HCT116 (cell line): Measurements from ENCODE around the gene CYB5B. TPM values are rescaled to one million over a fixed set of nuclear protein-coding genes. Genes with fewer than 3 reads are reported as not detected.
A peak's percentile ranks its signal among the peaks of the same experiment; 100 is the strongest.

Experiments used
- ATAC-seq: fragments of 200-7000 bp; cut with Tn5 transposase; 2 replicates; pipeline ENCODE4 v1.9.1; 2020; ENCODE audit warnings: mild to moderate bottlenecking, moderate library complexity
- BruUV-seq: library from RNA; stranded (reverse); fragments of 400-500 nt; replicated peaks from 2 replicates; lab custom pipeline; 2021; lab: Mats Ljungman, UMichigan
- CTCF ChIA-PET: fragments of 300-600 bp; sonication (Branson Sonifier 250); formaldehyde crosslinking; loops from one replicate; lab custom pipeline; 2021; ENCODE audit warnings: antibody characterized with exemption; lab: Charles Lee
- POLR2A ChIA-PET: fragments of 300-600, 350-600 bp; sonication (Branson Sonifier 250); formaldehyde crosslinking; loops from one replicate; lab custom pipeline; 2021; ENCODE audit warnings: antibody characterized with exemption; lab: Charles Lee
- RAD21 ChIA-PET, 2 experiments: fragments of 300-600 bp; sonication (Branson Sonifier 250); formaldehyde crosslinking; loops; one replicate each; lab custom pipeline; 2023; ENCODE audit warnings: low total read pairs in 2 of 2; ENCODE audit not compliant: uncharacterized antibody in 2 of 2, unreplicated experiment in 2 of 2, low non-redundant PET in 1 of 2; lab: Charles Lee
- DNase-seq: peaks from one replicate; pipeline ENCODE4 v3.0.0-alpha.2; 2010; ENCODE audit warnings: low read depth, low spot score
- H2AFZ ChIP-seq: fragments of 200-600 bp; shearing (Covaris generic), sonication (generic); 2 replicates; pipeline ENCODE4 v1.6.1; 2017; ENCODE audit warnings: low read depth, mixed run types, mixed read lengths, antibody characterized with exemption, low read length; ENCODE audit not compliant: poor library complexity, severe bottlenecking
- H3K27ac ChIP-seq: 2 replicates; pipeline ENCODE4 v1.5.1; 2012; ENCODE audit warnings: low read depth, low read length
- H3K27me3 ChIP-seq: fragments of 200-600 bp; sonication (generic); 2 replicates; pipeline ENCODE4 v1.6.1; 2016; ENCODE audit warnings: mixed run types, low read length, mixed read lengths; ENCODE audit not compliant: insufficient read depth
- H3K36me3 ChIP-seq, 2 experiments: fragments of 200-500 bp in 1 of 2; fragments of 200-600 bp in 1 of 2; sonication (Bioruptor generic) in 1 of 2; sonication (generic) in 1 of 2; 2 replicates each; pipeline versions ENCODE4 v1.5.1 to v1.6.1; 2014 to 2016; ENCODE audit warnings: low read length in 2 of 2, inconsistent platforms in 1 of 2, mixed read lengths in 1 of 2, mixed run types in 1 of 2; ENCODE audit not compliant: insufficient read depth in 2 of 2, control insufficient read depth in 1 of 2
- H3K4me1 ChIP-seq, 2 experiments: fragments of 200-600 bp in 1 of 2; sonication (generic) in 1 of 2; 2 replicates each; pipeline versions ENCODE4 v1.5.1 to v1.6.1; 2012 to 2017; ENCODE audit warnings: low read length in 2 of 2, inconsistent platforms in 1 of 2, mild to moderate bottlenecking in 1 of 2, mixed read lengths in 1 of 2, mixed run types in 1 of 2, moderate library complexity in 1 of 2; ENCODE audit not compliant: insufficient read depth in 2 of 2, control insufficient read depth in 1 of 2
- H3K4me2 ChIP-seq: fragments of 200-600 bp; sonication (generic); 2 replicates; pipeline ENCODE4 v1.6.1; 2017; ENCODE audit warnings: mixed run types, low read length, mixed read lengths
- H3K4me3 ChIP-seq, 2 experiments: fragments of 200-600 bp in 1 of 2; sonication (generic) in 1 of 2; replicated peaks in 1 of 2; 2 replicates each; pipeline ENCODE4 v1.5.1; 2011 to 2016; ENCODE audit warnings: low read length in 2 of 2, control low read depth in 1 of 2, low read depth in 1 of 2, mild to moderate bottlenecking in 1 of 2, mixed read lengths in 1 of 2, mixed run types in 1 of 2
- H3K79me2 ChIP-seq: fragments of 200-600 bp; sonication (generic); 2 replicates; pipeline ENCODE4 v1.6.1; 2017; ENCODE audit warnings: mild to moderate bottlenecking, mixed run types, low read length, moderate library complexity, mixed read lengths; ENCODE audit not compliant: insufficient read depth
- H3K9ac ChIP-seq: fragments of 200-600 bp; sonication (generic); 2 replicates; pipeline ENCODE4 v1.6.1; 2016; ENCODE audit warnings: low read length, mixed read lengths
- H3K9me2 ChIP-seq: fragments of 200-600 bp; sonication (generic), shearing (Covaris generic); 2 replicates; pipeline ENCODE4 v1.6.1; 2017; ENCODE audit warnings: mixed run types, mild to moderate bottlenecking, moderate library complexity; ENCODE audit not compliant: insufficient read depth
- H3K9me3 ChIP-seq, 2 experiments: fragments of 200-500 bp in 1 of 2; fragments of 200-600 bp in 1 of 2; sonication (Bioruptor generic) in 1 of 2; sonication (generic) in 1 of 2; 2 replicates each; pipeline ENCODE4 v1.6.1; 2014 to 2017; ENCODE audit warnings: low read length in 2 of 2, mixed read lengths in 2 of 2, inconsistent platforms in 1 of 2, low read depth in 1 of 2, mild to moderate bottlenecking in 1 of 2, mixed run types in 1 of 2, moderate library complexity in 1 of 2; ENCODE audit not compliant: control insufficient read depth in 1 of 2, insufficient read depth in 1 of 2
- H4K20me1 ChIP-seq: fragments of 200-600 bp; sonication (generic), shearing (Covaris generic); 2 replicates; pipeline ENCODE4 v1.6.1; 2017; ENCODE audit warnings: mixed run types, mild to moderate bottlenecking, moderate library complexity; ENCODE audit not compliant: insufficient read depth
- CBX3 ChIP-seq: IDR thresholded peaks from 2 replicates; pipeline ENCODE4 v1.6.1; 2012; ENCODE audit warnings: low read depth
- CEBPB ChIP-seq: IDR thresholded peaks from 2 replicates; pipeline ENCODE4 v1.6.1; 2012; ENCODE audit warnings: low read depth
- EGR1 ChIP-seq: IDR thresholded peaks from 2 replicates; pipeline ENCODE4 v1.6.1; 2012; ENCODE audit warnings: low read depth
- EZH2 ChIP-seq: fragments of 200-600 bp; sonication (generic); IDR thresholded peaks from 2 replicates; pipeline ENCODE4 v1.6.1; 2017; ENCODE audit warnings: antibody characterized with exemption, mixed run types
- EZH2phosphoT487 ChIP-seq: fragments of 200-600 bp; IDR thresholded peaks from 2 replicates; pipeline ENCODE4 v1.6.1; 2018; ENCODE audit warnings: antibody characterized with exemption, borderline replicate concordance
- JUND ChIP-seq: IDR thresholded peaks from 2 replicates; pipeline ENCODE4 v1.6.1; 2012
- POLR2A ChIP-seq: IDR thresholded peaks from 2 replicates; pipeline ENCODE4 v1.7.0; 2011; ENCODE audit warnings: borderline replicate concordance; ENCODE audit not compliant: insufficient read depth, insufficient read length; ENCODE audit errors: extremely low read depth
- POLR2AphosphoS5 ChIP-seq: IDR thresholded peaks from 2 replicates; pipeline ENCODE4 v1.6.1; 2011; ENCODE audit warnings: mild to moderate bottlenecking, low read depth, low read length, moderate library complexity
- RAD21 ChIP-seq: IDR thresholded peaks from 2 replicates; pipeline ENCODE4 v1.6.1; 2012; ENCODE audit warnings: low read depth, mild to moderate bottlenecking
- SP1 ChIP-seq: IDR thresholded peaks from 2 replicates; pipeline ENCODE4 v1.6.1; 2012; ENCODE audit warnings: low read depth
- SRF ChIP-seq: IDR thresholded peaks from 2 replicates; pipeline ENCODE4 v1.6.1; 2012; ENCODE audit warnings: low read depth
- TCF7L2 ChIP-seq: IDR thresholded peaks from 2 replicates; pipeline ENCODE4 v1.7.0; 2011; ENCODE audit warnings: borderline replicate concordance, inconsistent platforms; ENCODE audit not compliant: insufficient read depth, insufficient read length; ENCODE audit errors: extremely low read depth
- YY1 ChIP-seq: IDR thresholded peaks from 2 replicates; pipeline ENCODE4 v1.6.1; 2011; ENCODE audit warnings: low read length, low read depth, moderate library complexity, mild to moderate bottlenecking; ENCODE audit not compliant: insufficient replicate concordance; ENCODE audit errors: extremely low read depth
- ZFX ChIP-seq: fragments of 450-650 bp; IDR thresholded peaks from 2 replicates; pipeline ENCODE4 v1.6.1; 2017
- ZNF274 ChIP-seq: fragments of 200-500 bp; sonication (Bioruptor generic); IDR thresholded peaks from 2 replicates; pipeline ENCODE4 v1.6.1; 2014; ENCODE audit warnings: mild to moderate bottlenecking, low read depth, low read length, inconsistent platforms
- intact Hi-C: fragments of 100-400 bp; cut with micrococcal nuclease; formaldehyde crosslinking; loops from 2 replicates; pipeline ENCODE4 v1.10.0; 2022
- total RNA-seq: library from RNA; stranded (reverse); gene quantifications from one replicate; pipeline ENCODE4 v1.2.1, GENCODE V29; 2021; ENCODE audit not compliant: unreplicated experiment
- TF ChIP-seq, protein P1 (sequence below): IDR thresholded peaks from 2 replicates; pipeline ENCODE4 v1.6.1; 2011; ENCODE audit warnings: mild to moderate bottlenecking, low read length, moderate library complexity; ENCODE audit not compliant: insufficient replicate concordance; ENCODE audit errors: extremely low read depth
- TF ChIP-seq, protein P2 (sequence below): IDR thresholded peaks from 2 replicates; pipeline ENCODE4 v1.6.1; 2012; ENCODE audit warnings: low read depth
- TF ChIP-seq, protein P3 (sequence below), 3 experiments: fragments of 200-600 bp in 1 of 3; sonication (generic) in 1 of 3; IDR thresholded peaks in 2 of 3; conservative IDR thresholded peaks in 1 of 3; 2 replicates each; pipeline ENCODE4 v1.5.1; 2012 to 2017; ENCODE audit warnings: low read depth in 2 of 3, low read length in 2 of 3, antibody characterized with exemption in 1 of 3, borderline replicate concordance in 1 of 3, control low read depth in 1 of 3, mild to moderate bottlenecking in 1 of 3, mixed read lengths in 1 of 3, mixed run types in 1 of 3, moderate library complexity in 1 of 3; ENCODE audit not compliant: insufficient read depth in 1 of 3

CYB5B gene
- total RNA-seq, 1 experiment from 2014 or later: 689 TPM

- intact Hi-C loops: no loop called here
- Histone ChIP-seq H3K36me3 (no peaks in the 10 kb centered on the region), H3K9me2 (no peaks in the 10 kb centered on the region), H2AFZ (no peak overlapping the region), H3K9ac (peak overlapping the region; percentile 67), H3K4me2 (peak overlapping the region; percentile 54), H3K9me3 (no peaks in the 10 kb centered on the region), H3K4me1 (peaks cover 82 to 99% of the 10 kb centered on the region in 2 experiments), H4K20me1 (no peaks in the 10 kb centered on the region), H3K79me2 (peaks cover 12% of the 10 kb centered on the region), H3K27ac (peak overlapping the region; percentile 99), H3K4me3 (peak overlapping the region in 1 of 2 experiments; percentile 28; a peak in 1 of 4 replicates), H3K27me3 (no peaks in the 10 kb centered on the region)
- ATAC-seq (peak; percentile 72), DNase-seq (peak; percentile 95)
- BruUV-seq: no TSS peak
- CTCF ChIA-PET: interaction anchor here (0.8 to 2.8 kb wide), 3 partner anchors 8 to 60 kb away, joined by 4 to 19 read pairs (median 5); no protein-coding TSS in a partner anchor
- POLR2A ChIA-PET: interaction anchor here (0.6 to 3.7 kb wide), 15 partner anchors 8 to 312 kb away, joined by 3 to 22 read pairs (median 5); partner anchors contain the start of genes CYB5B and TERF2
- TF ChIP-seq, protein P1, sequence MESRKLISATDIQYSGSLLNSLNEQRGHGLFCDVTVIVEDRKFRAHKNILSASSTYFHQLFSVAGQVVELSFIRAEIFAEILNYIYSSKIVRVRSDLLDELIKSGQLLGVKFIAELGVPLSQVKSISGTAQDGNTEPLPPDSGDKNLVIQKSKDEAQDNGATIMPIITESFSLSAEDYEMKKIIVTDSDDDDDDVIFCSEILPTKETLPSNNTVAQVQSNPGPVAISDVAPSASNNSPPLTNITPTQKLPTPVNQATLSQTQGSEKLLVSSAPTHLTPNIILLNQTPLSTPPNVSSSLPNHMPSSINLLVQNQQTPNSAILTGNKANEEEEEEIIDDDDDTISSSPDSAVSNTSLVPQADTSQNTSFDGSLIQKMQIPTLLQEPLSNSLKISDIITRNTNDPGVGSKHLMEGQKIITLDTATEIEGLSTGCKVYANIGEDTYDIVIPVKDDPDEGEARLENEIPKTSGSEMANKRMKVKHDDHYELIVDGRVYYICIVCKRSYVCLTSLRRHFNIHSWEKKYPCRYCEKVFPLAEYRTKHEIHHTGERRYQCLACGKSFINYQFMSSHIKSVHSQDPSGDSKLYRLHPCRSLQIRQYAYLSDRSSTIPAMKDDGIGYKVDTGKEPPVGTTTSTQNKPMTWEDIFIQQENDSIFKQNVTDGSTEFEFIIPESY: peak; percentile 37
- TF ChIP-seq EGR1 (no peak), RAD21 (no peak), EZH2phosphoT487 (no peak), SP1 (no peak), POLR2AphosphoS5 (peak; percentile 63), CBX3 (no peak), CEBPB (no peak), POLR2A (no peak), JUND (no peak), ZNF274 (no peak), TCF7L2 (peak; percentile 94), ZFX (no peak), SRF (no peak), EZH2 (no peak), YY1 (peak; percentile 38)
- TF ChIP-seq, protein P2, sequence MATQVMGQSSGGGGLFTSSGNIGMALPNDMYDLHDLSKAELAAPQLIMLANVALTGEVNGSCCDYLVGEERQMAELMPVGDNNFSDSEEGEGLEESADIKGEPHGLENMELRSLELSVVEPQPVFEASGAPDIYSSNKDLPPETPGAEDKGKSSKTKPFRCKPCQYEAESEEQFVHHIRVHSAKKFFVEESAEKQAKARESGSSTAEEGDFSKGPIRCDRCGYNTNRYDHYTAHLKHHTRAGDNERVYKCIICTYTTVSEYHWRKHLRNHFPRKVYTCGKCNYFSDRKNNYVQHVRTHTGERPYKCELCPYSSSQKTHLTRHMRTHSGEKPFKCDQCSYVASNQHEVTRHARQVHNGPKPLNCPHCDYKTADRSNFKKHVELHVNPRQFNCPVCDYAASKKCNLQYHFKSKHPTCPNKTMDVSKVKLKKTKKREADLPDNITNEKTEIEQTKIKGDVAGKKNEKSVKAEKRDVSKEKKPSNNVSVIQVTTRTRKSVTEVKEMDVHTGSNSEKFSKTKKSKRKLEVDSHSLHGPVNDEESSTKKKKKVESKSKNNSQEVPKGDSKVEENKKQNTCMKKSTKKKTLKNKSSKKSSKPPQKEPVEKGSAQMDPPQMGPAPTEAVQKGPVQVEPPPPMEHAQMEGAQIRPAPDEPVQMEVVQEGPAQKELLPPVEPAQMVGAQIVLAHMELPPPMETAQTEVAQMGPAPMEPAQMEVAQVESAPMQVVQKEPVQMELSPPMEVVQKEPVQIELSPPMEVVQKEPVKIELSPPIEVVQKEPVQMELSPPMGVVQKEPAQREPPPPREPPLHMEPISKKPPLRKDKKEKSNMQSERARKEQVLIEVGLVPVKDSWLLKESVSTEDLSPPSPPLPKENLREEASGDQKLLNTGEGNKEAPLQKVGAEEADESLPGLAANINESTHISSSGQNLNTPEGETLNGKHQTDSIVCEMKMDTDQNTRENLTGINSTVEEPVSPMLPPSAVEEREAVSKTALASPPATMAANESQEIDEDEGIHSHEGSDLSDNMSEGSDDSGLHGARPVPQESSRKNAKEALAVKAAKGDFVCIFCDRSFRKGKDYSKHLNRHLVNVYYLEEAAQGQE: no peak
- TF ChIP-seq, protein P3, sequence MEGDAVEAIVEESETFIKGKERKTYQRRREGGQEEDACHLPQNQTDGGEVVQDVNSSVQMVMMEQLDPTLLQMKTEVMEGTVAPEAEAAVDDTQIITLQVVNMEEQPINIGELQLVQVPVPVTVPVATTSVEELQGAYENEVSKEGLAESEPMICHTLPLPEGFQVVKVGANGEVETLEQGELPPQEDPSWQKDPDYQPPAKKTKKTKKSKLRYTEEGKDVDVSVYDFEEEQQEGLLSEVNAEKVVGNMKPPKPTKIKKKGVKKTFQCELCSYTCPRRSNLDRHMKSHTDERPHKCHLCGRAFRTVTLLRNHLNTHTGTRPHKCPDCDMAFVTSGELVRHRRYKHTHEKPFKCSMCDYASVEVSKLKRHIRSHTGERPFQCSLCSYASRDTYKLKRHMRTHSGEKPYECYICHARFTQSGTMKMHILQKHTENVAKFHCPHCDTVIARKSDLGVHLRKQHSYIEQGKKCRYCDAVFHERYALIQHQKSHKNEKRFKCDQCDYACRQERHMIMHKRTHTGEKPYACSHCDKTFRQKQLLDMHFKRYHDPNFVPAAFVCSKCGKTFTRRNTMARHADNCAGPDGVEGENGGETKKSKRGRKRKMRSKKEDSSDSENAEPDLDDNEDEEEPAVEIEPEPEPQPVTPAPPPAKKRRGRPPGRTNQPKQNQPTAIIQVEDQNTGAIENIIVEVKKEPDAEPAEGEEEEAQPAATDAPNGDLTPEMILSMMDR (IDR thresholded peaks at IDR 0.05 in 2 of 3, conservative IDR thresholded peaks at IDR 0.05 in 1 of 3; ENCODE audit: borderline replicate concordance in 1 of 3, insufficient read depth in 1 of 3, low read depth in 2 of 3, low read length in 2 of 3): no peak
- RAD21 ChIA-PET: no interaction called here
Observed at GRCh38 chr16:69404275-69404805, 20.1 kb upstream of the CYB5B start.
